A673 (cell line): ENCODE data around the gene RDH13. TPM values are rescaled to one million over a fixed set of nuclear protein-coding genes. Genes with fewer than 3 reads are reported as not detected.
"Not testable (repeated sequence)": the region's sequence is repeated elsewhere in the genome, so short reads cannot be mapped to it uniquely, and the experiment has no call there.

Experiments
- BruUV-seq: library from RNA; stranded (reverse); fragments of 400-500 nt; replicated peaks from 2 replicates; lab custom pipeline; 2021; lab: Mats Ljungman, UMichigan
- CTCF ChIA-PET: fragments of 300-600 bp; sonication (Branson Sonifier 250); formaldehyde crosslinking; loops from one replicate; lab custom pipeline; 2022; ENCODE audit warnings: antibody characterized with exemption; lab: Charles Lee
- POLR2A ChIA-PET: fragments of 300-600 bp; sonication (Branson Sonifier 250); formaldehyde crosslinking; loops from one replicate; lab custom pipeline; 2022; ENCODE audit warnings: antibody characterized with exemption; ENCODE audit not compliant: low non-redundant PET; lab: Charles Lee
- DNase-seq: peaks from one replicate; pipeline ENCODE4 v3.0.0-alpha.2; 2015; ENCODE audit warnings: low spot score
- H3K27ac ChIP-seq: fragments of 200-600 bp; sonication (generic); 2 replicates; pipeline ENCODE4 v1.5.1; 2016; ENCODE audit warnings: mixed run types, low read depth, mild to moderate bottlenecking, mixed read lengths, antibody characterized with exemption, low read length; ENCODE audit not compliant: poor library complexity, severe bottlenecking
- H3K27me3 ChIP-seq: fragments of 200-600 bp; sonication (generic); replicated peaks from 2 replicates; pipeline ENCODE4 v1.6.1; 2017; ENCODE audit warnings: mixed run types, low read depth, mild to moderate bottlenecking, mixed read lengths, antibody characterized with exemption, low read length; ENCODE audit not compliant: insufficient read depth, poor library complexity
- H3K36me3 ChIP-seq: fragments of 200-600 bp; sonication (generic); 2 replicates; pipeline ENCODE4 v1.6.1; 2016; ENCODE audit warnings: mixed run types, mild to moderate bottlenecking, mixed read lengths, antibody characterized with exemption, low read length; ENCODE audit not compliant: insufficient read depth, poor library complexity, severe bottlenecking
- H3K4me1 ChIP-seq: fragments of 200-600 bp; sonication (generic); 2 replicates; pipeline ENCODE4 v1.6.1; 2017; ENCODE audit warnings: mixed run types, mild to moderate bottlenecking, mixed read lengths, antibody characterized with exemption, low read length; ENCODE audit not compliant: insufficient read depth, poor library complexity, severe bottlenecking
- H3K4me3 ChIP-seq: fragments of 200-600 bp; sonication (generic); 2 replicates; pipeline ENCODE4 v1.5.1; 2016; ENCODE audit warnings: low read depth, mixed run types, mild to moderate bottlenecking, mixed read lengths, low read length; ENCODE audit not compliant: poor library complexity, severe bottlenecking
- H3K9me3 ChIP-seq: fragments of 200-600 bp; sonication (generic); 2 replicates; pipeline ENCODE4 v1.6.1; 2016; ENCODE audit warnings: mixed run types, low read depth, mild to moderate bottlenecking, mixed read lengths, antibody characterized with exemption, low read length; ENCODE audit not compliant: poor library complexity, severe bottlenecking
- CTCF ChIP-seq: fragments of 300-800, 200-600 bp; sonication (generic); conservative IDR thresholded peaks from 2 replicates; pipeline ENCODE4 v1.5.1; 2017; ENCODE audit warnings: low read depth, mild to moderate bottlenecking, antibody characterized with exemption, low read length, moderate library complexity, mixed read lengths
- EZH2 ChIP-seq: fragments of 200-600 bp; sonication (generic); IDR thresholded peaks from 2 replicates; pipeline ENCODE4 v1.6.1; 2017; ENCODE audit warnings: borderline replicate concordance, low read depth, mild to moderate bottlenecking, mixed read lengths, antibody characterized with exemption, low read length; ENCODE audit not compliant: poor library complexity, severe bottlenecking
- intact Hi-C: fragments of 100-400 bp; cut with micrococcal nuclease; formaldehyde crosslinking; loops from one replicate; pipeline ENCODE4 v1.10.0; 2022; ENCODE audit not compliant: unreplicated experiment
- total RNA-seq: library from RNA; stranded (reverse); gene quantifications from 2 replicates; pipeline ENCODE4 v1.2.3, GENCODE V29; 2021

Gene RDH13
- total RNA-seq, 1 experiment from 2014 or later: 19.0 TPM

- DNase-seq: no peak
- Histone ChIP-seq H3K9me3 (no peaks in the 10 kb centered on the region), H3K4me1 (no peaks in the 10 kb centered on the region), H3K27ac (no peak overlapping the region), H3K36me3 (peaks cover 14% of the 10 kb centered on the region), H3K27me3 (no peaks in the 10 kb centered on the region), H3K4me3 (no peak overlapping the region)
- CTCF ChIA-PET: no interaction called here
- POLR2A ChIA-PET: no interaction called here
- TF ChIP-seq CTCF (no peak), EZH2 (no peak)
- BruUV-seq: no TSS peak
- intact Hi-C loops: no loop called here
Measured at GRCh38 chr19:55041244-55041626, 21.7 kb downstream of the RDH13 start.

GRCh38 chr19:55040654-55041053, 22.3 kb downstream of the RDH13 start:
- H3K4me1 ChIP-seq, intact Hi-C loops, DNase-seq, BruUV-seq, H3K27ac ChIP-seq, H3K27me3 ChIP-seq, CTCF ChIA-PET, POLR2A ChIA-PET, H3K9me3 ChIP-seq, H3K4me3 ChIP-seq: not testable (repeated sequence)
- H3K36me3 ChIP-seq: peaks cover 14% of the 10 kb centered on the region

GRCh38 chr19:55037603-55038002, 25.3 kb downstream of the RDH13 start:
- H3K4me1 ChIP-seq, DNase-seq, BruUV-seq, intact Hi-C loops, POLR2A ChIA-PET, H3K4me3 ChIP-seq, H3K27me3 ChIP-seq, H3K9me3 ChIP-seq, H3K36me3 ChIP-seq, CTCF ChIA-PET, H3K27ac ChIP-seq: not testable (repeated sequence)

- CTCF ChIA-PET: no interaction called here
- POLR2A ChIA-PET: no interaction called here
- TF ChIP-seq CTCF (no peak), EZH2 (no peak)
- Histone ChIP-seq H3K9me3 (no peaks in the 10 kb centered on the region), H3K4me1 (no peaks in the 10 kb centered on the region), H3K27ac (no peak overlapping the region), H3K4me3 (no peak overlapping the region), H3K36me3 (no peaks in the 10 kb centered on the region), H3K27me3 (no peaks in the 10 kb centered on the region)
- BruUV-seq: no TSS peak
- intact Hi-C loops: no loop called here
- DNase-seq: no peak
Measured at GRCh38 chr19:55036058-55036457, 26.9 kb downstream of the RDH13 start.
